ENCODE data around the gene USF3.

- TF ChIP-seq POLR2A (IDR thresholded peaks at IDR 0.05; ENCODE audit: low read depth, low read length) (no peak), POLR2AphosphoS5 (IDR thresholded peaks at IDR 0.05; ENCODE audit: low read depth, low read length) (no peak), TAF1 (IDR thresholded peaks at IDR 0.05; ENCODE audit: borderline replicate concordance, low read depth, low read length) (no peak)
Observed at GRCh38 chr3:113631573-113631972, 64.9 kb downstream of the USF3 start.

Measured in GM12892 (cell line).